ENCODE results near the gene DLG2. TPM values are rescaled to one million over a fixed set of nuclear protein-coding genes. Genes with fewer than 3 reads are reported as not detected.

The DLG2 gene
- total RNA-seq, 1 donor from 2014 or later = 1.8 TPM

GRCh38 chr11:83957038-83957900 lies 1669.9 kb downstream of the DLG2 start:
- Mint-ChIP-seq H3K9me3 (ENCODE audit: unreplicated experiment) (no peaks in the 10 kb centered on the region), H3K4me3 (ENCODE audit: unreplicated experiment) (no peak overlapping the region), H3K36me3 (ENCODE audit: low read depth, unreplicated experiment) (no peaks in the 10 kb centered on the region), H3K27ac (ENCODE audit: unreplicated experiment) (no peak overlapping the region), H3K27me3 (ENCODE audit: low read depth, unreplicated experiment) (no peaks in the 10 kb centered on the region), H3K4me1 (ENCODE audit: low read depth, unreplicated experiment) (no peaks in the 10 kb centered on the region)
- Histone ChIP-seq H4K20me1 (ENCODE audit: insufficient read depth, low read length) (no peaks in the 10 kb centered on the region), H3K27me3 (ENCODE audit: insufficient read depth, low read length) (no peaks in the 10 kb centered on the region), H3K36me3 (ENCODE audit: insufficient read depth, low read length) (no peaks in the 10 kb centered on the region), H3K27ac (ENCODE audit: low read depth, low read length) (no peak overlapping the region), H3K4me2 (ENCODE audit: low read length) (no peak overlapping the region), H3K4me1 (ENCODE audit: insufficient read depth, low read length) (no peaks in the 10 kb centered on the region), H3K9me3 (ENCODE audit: insufficient read depth, low read depth, low read length) (no peaks in the 10 kb centered on the region), H3K9ac (ENCODE audit: low read length) (no peak overlapping the region), H3K4me3 (ENCODE audit: insufficient read depth, low read depth, low read length) (no peak overlapping the region), H2AFZ (ENCODE audit: low read depth, low read length) (no peak overlapping the region), H3K79me2 (ENCODE audit: insufficient read depth, low read length) (no peaks in the 10 kb centered on the region)
- FAIRE-seq (no peak), DNase-seq (ENCODE audit: low read depth) (no peak)
- no peak for TF ChIP-seq EZH2 (IDR thresholded peaks at IDR 0.05; ENCODE audit: insufficient read depth, low read length)
- TF ChIP-seq, protein P1, sequence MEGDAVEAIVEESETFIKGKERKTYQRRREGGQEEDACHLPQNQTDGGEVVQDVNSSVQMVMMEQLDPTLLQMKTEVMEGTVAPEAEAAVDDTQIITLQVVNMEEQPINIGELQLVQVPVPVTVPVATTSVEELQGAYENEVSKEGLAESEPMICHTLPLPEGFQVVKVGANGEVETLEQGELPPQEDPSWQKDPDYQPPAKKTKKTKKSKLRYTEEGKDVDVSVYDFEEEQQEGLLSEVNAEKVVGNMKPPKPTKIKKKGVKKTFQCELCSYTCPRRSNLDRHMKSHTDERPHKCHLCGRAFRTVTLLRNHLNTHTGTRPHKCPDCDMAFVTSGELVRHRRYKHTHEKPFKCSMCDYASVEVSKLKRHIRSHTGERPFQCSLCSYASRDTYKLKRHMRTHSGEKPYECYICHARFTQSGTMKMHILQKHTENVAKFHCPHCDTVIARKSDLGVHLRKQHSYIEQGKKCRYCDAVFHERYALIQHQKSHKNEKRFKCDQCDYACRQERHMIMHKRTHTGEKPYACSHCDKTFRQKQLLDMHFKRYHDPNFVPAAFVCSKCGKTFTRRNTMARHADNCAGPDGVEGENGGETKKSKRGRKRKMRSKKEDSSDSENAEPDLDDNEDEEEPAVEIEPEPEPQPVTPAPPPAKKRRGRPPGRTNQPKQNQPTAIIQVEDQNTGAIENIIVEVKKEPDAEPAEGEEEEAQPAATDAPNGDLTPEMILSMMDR (IDR thresholded peaks at IDR 0.05; ENCODE audit: insufficient read depth, low read depth, low read length) = no peak

DNA sequence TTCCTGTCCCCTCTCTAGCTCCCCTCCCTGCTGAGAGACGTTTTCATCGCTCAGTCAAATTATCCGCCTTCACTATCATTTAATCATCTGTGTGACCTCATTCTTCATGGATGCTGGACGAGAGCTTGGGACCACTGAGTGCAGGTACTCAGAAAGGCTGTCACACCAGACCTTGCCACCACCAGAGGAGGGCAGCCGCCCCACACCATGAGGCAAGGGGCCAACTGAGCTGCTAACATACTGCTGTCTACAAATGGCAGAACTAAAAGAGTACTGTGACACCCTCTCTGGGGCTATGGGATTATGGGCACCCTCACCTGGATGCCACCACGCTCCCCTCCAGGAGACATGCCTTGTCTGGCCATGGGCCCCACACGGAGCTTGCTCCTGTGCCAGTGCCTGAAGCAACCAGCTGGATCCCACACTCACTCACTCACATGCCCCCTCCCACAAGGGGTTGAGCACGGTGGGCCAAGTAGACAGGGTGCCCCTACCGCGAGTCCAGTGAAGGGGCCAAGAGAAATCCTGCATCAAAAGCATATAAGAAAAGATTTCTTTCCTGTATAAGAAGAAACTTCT lies 1670.9 kb downstream of the DLG2 start:
- no peaks in the 10 kb centered on the region for H3K79me2 ChIP-seq (ENCODE audit: insufficient read depth, low read length)
- Mint-ChIP-seq H3K36me3 (ENCODE audit: low read depth, unreplicated experiment) (no peaks in the 10 kb centered on the region), H3K27ac (ENCODE audit: unreplicated experiment) (no peak overlapping the region), H3K4me3 (ENCODE audit: unreplicated experiment) (no peak overlapping the region), H3K27me3 (ENCODE audit: low read depth, unreplicated experiment) (no peaks in the 10 kb centered on the region), H3K4me1 (ENCODE audit: low read depth, unreplicated experiment) (peaks cover 6% of the 10 kb centered on the region), H3K9me3 (ENCODE audit: unreplicated experiment) (no peaks in the 10 kb centered on the region)
- H3K9ac ChIP-seq (ENCODE audit: low read length) = no peak overlapping the region
- H3K4me3 ChIP-seq (ENCODE audit: insufficient read depth, low read depth, low read length) = no peak overlapping the region
- H2AFZ ChIP-seq (ENCODE audit: low read depth, low read length) = no peak overlapping the region
- no peak overlapping the region for H3K4me2 ChIP-seq (ENCODE audit: low read length)
- no peaks in the 10 kb centered on the region for H3K9me3 ChIP-seq (ENCODE audit: insufficient read depth, low read depth, low read length)
- DNase-seq (ENCODE audit: low read depth) (no peak), FAIRE-seq (no peak)
- H3K27ac ChIP-seq (ENCODE audit: low read depth, low read length) = no peak overlapping the region
- no peak for TF ChIP-seq EZH2 (IDR thresholded peaks at IDR 0.05; ENCODE audit: insufficient read depth, low read length)
- TF ChIP-seq, protein P1 (IDR thresholded peaks at IDR 0.05; ENCODE audit: insufficient read depth, low read depth, low read length) = no peak
- H4K20me1 ChIP-seq (ENCODE audit: insufficient read depth, low read length) = no peaks in the 10 kb centered on the region
- no peaks in the 10 kb centered on the region for H3K27me3 ChIP-seq (ENCODE audit: insufficient read depth, low read length)
- no peaks in the 10 kb centered on the region for H3K36me3 ChIP-seq (ENCODE audit: insufficient read depth, low read length)
- H3K4me1 ChIP-seq (ENCODE audit: insufficient read depth, low read length) = no peaks in the 10 kb centered on the region

DNA sequence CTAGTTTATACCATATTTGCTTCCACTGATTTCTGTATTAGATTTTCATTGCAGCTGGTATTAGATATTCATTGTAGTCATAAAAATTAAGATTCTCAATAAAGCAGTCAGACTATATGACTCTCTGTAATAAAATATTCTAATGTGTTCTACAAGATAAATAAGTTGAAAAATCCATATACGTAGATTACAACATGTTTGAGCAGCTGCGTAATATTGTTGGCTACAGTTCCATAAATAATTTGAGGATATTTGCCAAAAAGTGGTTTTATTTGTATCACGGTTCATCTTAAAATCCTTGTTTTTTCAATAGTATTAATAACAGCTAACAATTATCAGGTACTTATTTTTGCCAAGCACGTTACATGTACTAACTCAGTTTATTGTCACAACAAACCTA lies 1672.4 kb downstream of the DLG2 start:
- no peaks in the 10 kb centered on the region for H3K27me3 Mint-ChIP-seq (ENCODE audit: low read depth, unreplicated experiment)

More for the DNA sequence above, 1672.4 kb downstream of the DLG2 start:
- no peaks in the 10 kb centered on the region for H4K20me1 ChIP-seq (ENCODE audit: insufficient read depth, low read length)
- H3K4me1 ChIP-seq (ENCODE audit: insufficient read depth, low read length) = no peaks in the 10 kb centered on the region
- FAIRE-seq = no peak
- H3K4me3 Mint-ChIP-seq (ENCODE audit: unreplicated experiment) = no peak overlapping the region
- H3K4me2 ChIP-seq (ENCODE audit: low read length) = no peak overlapping the region
- no peak for TF ChIP-seq EZH2 (IDR thresholded peaks at IDR 0.05; ENCODE audit: insufficient read depth, low read length)
- TF ChIP-seq, protein P1 (IDR thresholded peaks at IDR 0.05; ENCODE audit: insufficient read depth, low read depth, low read length) = no peak
- H3K9me3 Mint-ChIP-seq (ENCODE audit: unreplicated experiment) = no peaks in the 10 kb centered on the region
- H3K79me2 ChIP-seq (ENCODE audit: insufficient read depth, low read length) = no peaks in the 10 kb centered on the region
- H3K9ac ChIP-seq (ENCODE audit: low read length) = no peak overlapping the region
- H3K27ac ChIP-seq (ENCODE audit: low read depth, low read length) = no peak overlapping the region
- no peak for DNase-seq (ENCODE audit: low read depth)
- peaks cover 13% of the 10 kb centered on the region for H3K4me1 Mint-ChIP-seq (ENCODE audit: low read depth, unreplicated experiment)
- H3K9me3 ChIP-seq (ENCODE audit: insufficient read depth, low read depth, low read length) = no peaks in the 10 kb centered on the region
- no peak overlapping the region for H3K4me3 ChIP-seq (ENCODE audit: insufficient read depth, low read depth, low read length)
- no peak overlapping the region for H2AFZ ChIP-seq (ENCODE audit: low read depth, low read length)
- no peak overlapping the region for H3K27ac Mint-ChIP-seq (ENCODE audit: unreplicated experiment)
- no peaks in the 10 kb centered on the region for H3K36me3 ChIP-seq (ENCODE audit: insufficient read depth, low read length)
- no peaks in the 10 kb centered on the region for H3K36me3 Mint-ChIP-seq (ENCODE audit: low read depth, unreplicated experiment)
- no peaks in the 10 kb centered on the region for H3K27me3 ChIP-seq (ENCODE audit: insufficient read depth, low read length)
